RWPE1 (cell line): Measurements from ENCODE around the gene UTS2B.
A peak's percentile ranks its signal among the peaks of the same experiment; 100 is the strongest.

ENCODE experiments used
- CTCF ChIA-PET: fragments of 350-600 bp; sonication (Branson Sonifier 250); formaldehyde crosslinking; extraction: SDS; loops from one replicate; lab custom pipeline; 2021; lab: Yijun Ruan, JAX
- POLR2A ChIA-PET: fragments of 400-600 bp; formaldehyde crosslinking; extraction: SDS; loops from one replicate; lab custom pipeline; 2020; ENCODE audit warnings: antibody characterized with exemption; ENCODE audit not compliant: low non-redundant PET; lab: Yijun Ruan, JAX
- DNase-seq: peaks from one replicate; pipeline ENCODE4 v3.0.0; 2012; ENCODE audit warnings: low spot score
- H3K27ac ChIP-seq: fragments of 450-650 bp; 2 replicates; pipeline ENCODE4 v1.5.1; 2017
- CTCF ChIP-seq: fragments of 450-650 bp; conservative IDR thresholded peaks from 2 replicates; pipeline ENCODE4 v1.5.1; 2017; ENCODE audit warnings: low read depth, mild to moderate bottlenecking

UTS2B gene, protein sequence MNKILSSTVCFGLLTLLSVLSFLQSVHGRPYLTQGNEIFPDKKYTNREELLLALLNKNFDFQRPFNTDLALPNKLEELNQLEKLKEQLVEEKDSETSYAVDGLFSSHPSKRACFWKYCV

DNA sequence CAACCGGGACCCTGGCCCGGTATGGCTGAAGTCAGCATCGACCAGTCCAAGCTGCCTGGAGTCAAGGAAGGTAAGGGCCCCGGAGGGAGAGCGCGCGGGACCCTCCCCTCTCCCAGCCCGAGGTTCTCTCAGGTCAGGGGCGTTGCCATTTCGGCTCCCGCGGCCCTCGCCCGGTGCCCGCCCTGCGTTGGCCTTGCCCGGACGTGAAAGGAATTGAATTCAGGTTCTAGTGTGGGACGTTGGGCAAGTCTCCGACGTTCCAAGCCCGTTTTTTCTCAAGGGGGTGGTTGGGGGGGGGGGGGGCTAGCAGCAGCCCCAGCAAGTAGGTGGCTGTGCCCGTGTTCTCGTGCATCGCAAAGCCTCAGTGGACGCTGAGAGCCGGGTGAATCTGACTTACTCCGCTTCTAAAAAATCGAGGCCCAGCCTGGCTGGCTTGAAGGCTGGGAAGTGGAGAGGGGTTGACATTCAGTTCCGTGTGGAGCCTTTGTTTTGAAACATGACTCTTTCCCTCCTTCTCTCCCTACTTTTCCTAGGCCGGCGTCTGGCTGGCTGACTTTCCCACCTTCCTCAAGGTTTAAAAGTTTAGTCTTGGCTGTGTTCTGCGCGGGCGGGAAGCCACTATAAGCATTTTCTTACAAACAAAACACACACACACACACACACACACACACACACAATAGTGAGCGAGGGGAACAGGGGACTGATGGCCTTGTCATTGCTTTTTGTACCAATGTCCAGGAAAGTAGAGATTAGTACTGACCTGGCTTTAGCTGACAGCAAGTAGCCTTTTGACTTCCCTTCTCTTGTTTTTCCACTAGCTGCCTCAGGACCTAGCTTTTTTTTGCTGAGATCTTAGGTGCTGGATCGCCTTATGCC, at the start of gene UTS2B:
Gene UTS2B, minus strand, starts transcription at position 873 of the 876 bp plus-strand sequence. CDS start 48,337 bp downstream, outside the sequence.
- H3K27ac ChIP-seq, result peak within 1 kb of the TSS; percentile 95
- ChIA-PET CTCF (interaction anchor here (0.6 kb wide), 1 partner anchor 1379 kb away, joined by 3 read pairs; no protein-coding TSS in a partner anchor), POLR2A (no interaction called here)
- no peak for TF ChIP-seq CTCF
- DNase-seq, result peak; percentile 31

DNA sequence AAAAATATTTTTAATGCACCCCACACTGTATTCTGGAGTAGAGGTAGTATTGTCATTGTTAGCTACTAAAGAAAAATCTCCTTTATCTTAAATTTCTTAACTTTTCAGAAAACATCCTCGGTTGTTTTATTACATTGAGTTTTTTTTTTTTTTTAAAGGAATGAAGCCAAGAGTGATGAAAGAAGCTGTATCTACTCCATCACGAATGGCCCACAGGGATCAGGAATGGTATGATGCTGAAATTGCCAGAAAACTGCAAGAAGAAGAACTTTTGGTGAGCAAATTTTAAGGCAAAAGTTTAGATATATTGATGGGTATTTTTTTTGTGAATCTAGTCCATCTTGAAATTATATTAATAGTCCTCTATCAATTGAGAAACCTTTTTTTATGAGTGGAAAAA, 49.7 kb upstream of the UTS2B start:
- no peak overlapping the region for H3K27ac ChIP-seq
- ChIA-PET POLR2A (no interaction called here), CTCF (interaction anchor here (0.6 kb wide), 1 partner anchor 999 kb away, joined by 3 read pairs; no protein-coding TSS in a partner anchor)
- DNase-seq, result no peak
- no peak for TF ChIP-seq CTCF

DNA sequence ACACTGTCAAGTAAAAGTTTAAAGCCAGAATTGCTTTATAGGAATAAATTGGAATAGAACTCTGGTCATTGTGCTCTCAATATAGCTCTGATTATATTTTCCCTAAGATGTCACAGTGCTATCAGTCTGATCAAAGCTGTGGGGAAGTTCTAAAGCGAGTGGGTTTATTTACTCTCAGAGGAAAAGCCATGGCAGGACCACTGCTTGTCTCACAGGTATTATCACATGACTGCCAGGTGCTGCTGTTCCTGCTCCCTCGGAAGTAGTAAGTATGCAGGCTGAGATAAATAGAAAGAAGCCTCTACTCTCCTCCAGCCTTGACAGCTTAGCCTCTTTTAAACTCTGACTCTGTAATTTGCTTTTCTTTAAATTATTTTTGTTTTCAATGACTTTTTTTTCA, 49.1 kb upstream of the UTS2B start:
- no peak for DNase-seq
- ChIA-PET POLR2A (no interaction called here), CTCF (interaction anchor here (0.6 kb wide), 1 partner anchor 1000 kb away, joined by 3 read pairs; no protein-coding TSS in a partner anchor)
- no peak for TF ChIP-seq CTCF
- H3K27ac ChIP-seq, result no peak overlapping the region

DNA sequence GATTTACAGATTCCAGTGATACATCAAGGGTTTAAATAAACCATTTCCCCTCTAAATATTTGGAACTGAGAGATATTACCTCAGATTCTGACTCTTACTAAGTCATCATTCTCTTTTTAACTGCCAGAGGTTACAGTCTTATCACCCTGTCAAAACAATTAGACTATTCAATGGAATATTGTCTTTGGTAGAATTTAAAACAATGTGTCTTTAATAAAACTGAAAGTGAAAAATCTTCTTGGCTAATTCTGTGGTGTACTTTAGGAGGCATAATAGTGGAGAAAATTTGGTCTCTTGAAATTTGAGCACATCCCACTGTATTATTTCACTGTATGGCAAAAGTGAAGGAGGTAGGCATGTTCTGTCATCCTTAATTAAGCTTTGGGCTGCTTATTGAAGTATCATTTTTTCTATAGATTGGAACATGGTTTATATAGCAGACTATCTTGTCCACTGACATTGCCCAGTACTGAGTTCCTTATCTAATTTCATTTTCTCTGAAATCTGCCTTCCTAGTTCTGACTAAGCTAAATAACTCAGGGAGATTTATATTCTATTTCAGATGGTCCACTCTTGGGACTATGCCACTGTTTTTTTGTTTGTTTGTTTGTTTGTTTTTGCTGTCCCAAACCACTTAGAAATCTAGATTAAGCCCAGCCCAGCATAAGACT, 48.0 kb upstream of the UTS2B start:
- H3K27ac ChIP-seq, result no peak overlapping the region
- no peak for TF ChIP-seq CTCF
- CTCF ChIA-PET, result no interaction called here
- POLR2A ChIA-PET, result no interaction called here
- no peak for DNase-seq

- H3K27ac ChIP-seq, result no peak overlapping the region
- CTCF ChIA-PET, result interaction anchor here (0.8 to 1.4 kb wide), 2 partner anchors 132 to 905 kb away, joined by 4 read pairs; no protein-coding TSS in a partner anchor
- no peak for TF ChIP-seq CTCF
- POLR2A ChIA-PET, result no interaction called here
- DNase-seq, result peak; percentile 57
Observed at GRCh38 chr3:191376516-191377141, 46.3 kb upstream of the UTS2B start.

DNA sequence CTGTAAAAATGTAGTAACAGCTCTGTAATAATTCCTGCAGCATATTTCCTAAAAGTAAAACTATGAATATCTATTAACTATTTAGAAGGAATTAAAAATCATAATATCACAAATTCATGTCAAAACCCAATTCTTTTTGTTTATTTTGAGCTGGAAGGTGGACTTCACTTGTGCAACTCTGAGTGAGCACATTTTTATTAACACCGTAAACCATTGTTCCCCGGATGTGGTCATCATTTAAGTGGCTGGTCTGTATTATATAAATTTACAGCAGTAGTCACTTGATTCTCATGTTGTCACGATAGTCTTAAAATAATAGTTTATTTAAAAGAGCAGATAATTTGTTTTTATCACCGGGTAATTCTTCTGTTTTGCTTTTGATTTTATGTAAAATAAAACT, 43.0 kb upstream of the UTS2B start:
- CTCF ChIA-PET, result no interaction called here
- no peak for DNase-seq
- no peak overlapping the region for H3K27ac ChIP-seq
- POLR2A ChIA-PET, result no interaction called here
- no peak for TF ChIP-seq CTCF
